Activated gamma-delta T cell treated with Interleukin-2 at 50 U/mL for 16 hours (primary cell): ENCODE results near the gene CRK.
"Not testable (repeated sequence)": the region's sequence is repeated elsewhere in the genome, so short reads cannot be mapped to it uniquely, and the experiment has no call there.

Source experiments
- DNase-seq: peaks from one replicate; pipeline ENCODE4 v3.0.0-alpha.2; 2020

The CRK gene

DNA sequence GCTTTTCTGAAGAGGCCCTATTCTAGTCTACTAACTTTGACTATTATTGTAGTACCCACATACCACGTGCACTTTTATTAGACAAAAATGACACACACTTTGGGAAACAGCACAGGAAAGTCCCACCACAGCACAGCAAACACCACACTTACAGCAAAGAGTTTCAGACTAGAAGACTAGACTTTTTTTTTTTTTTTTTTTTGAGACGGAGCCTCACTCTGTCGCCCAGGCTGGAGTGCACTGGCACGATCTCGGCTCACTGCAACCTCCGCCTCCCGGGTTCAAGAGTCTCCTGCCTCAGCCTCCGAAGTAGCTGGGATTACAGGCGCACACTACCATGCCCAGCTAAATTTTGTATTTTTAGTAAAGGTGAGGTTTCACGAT is 76.1 kb downstream of the CRK start:
- DNase-seq: no peak

DNA sequence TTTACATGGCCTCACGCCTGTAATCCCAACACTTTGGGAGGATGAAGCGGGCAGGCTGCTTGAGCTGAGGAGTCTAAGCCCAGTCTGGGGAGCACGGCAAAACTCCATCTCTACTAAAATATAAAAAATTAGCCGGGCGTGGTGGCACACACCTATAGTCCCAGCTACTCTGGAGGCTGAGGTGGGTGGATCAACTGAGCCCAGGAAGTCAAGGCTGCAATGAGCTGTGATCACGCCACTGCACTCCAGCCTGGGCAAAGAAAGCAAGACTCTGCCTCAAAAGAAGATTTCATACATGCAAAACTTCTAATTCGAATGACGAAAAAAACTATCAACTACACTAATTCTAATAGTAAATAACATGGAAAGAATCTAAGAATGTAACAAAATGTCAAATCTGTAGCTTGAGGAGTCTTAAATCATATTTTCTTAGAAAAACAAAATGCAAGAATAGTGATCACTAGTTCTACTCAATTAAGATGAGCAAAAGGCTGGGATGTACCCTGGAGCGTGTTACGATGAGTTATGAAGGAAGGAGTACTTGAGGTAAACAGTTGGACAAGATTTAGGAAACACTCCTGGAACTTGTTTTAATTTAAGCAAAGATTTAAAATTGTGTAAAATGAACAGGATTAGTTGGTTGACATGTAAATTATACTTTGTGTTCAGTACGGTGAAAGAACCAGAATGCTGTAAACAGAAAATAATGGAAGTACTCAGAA is 76.7 kb downstream of the CRK start:
- no peak for DNase-seq

DNA sequence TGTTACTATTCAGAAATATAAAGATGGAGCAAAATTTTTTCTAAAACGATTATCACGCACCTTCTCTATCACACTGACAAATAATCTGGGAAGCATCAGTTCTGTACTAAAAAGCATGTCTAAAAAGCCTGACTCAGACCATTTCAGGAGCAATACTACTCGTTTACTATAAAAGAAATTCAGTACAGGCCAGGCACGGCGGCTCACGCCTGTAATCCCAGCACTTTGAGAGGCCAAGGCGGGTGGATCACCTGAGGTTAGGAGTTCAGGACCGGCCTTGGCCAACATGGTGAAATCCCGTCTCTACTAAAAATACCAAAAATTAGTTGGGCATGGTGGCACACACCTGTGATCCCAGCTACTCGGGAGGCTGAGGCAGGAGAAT is 77.6 kb downstream of the CRK start:
- DNase-seq: not testable (repeated sequence)

DNA sequence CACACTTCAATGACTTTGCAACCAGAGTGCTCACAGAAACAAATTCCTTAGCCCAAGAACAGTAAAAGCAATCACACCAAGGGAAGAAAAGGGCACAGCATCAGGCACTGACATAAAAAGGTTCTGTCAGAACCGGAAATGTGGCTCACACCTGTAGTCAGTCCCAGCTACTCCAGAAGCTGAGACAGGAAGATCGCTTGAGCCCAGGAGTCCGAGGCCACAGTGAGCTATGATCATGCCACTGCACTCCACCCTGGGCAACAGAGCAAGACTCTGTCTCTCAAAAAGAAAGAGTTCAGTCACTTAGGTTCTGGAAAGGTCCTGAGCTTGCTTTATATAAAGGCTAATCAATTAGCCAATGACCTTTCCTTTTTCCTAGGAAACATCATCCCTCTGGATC is 78.7 kb downstream of the CRK start:
- DNase-seq: no peak

DNA sequence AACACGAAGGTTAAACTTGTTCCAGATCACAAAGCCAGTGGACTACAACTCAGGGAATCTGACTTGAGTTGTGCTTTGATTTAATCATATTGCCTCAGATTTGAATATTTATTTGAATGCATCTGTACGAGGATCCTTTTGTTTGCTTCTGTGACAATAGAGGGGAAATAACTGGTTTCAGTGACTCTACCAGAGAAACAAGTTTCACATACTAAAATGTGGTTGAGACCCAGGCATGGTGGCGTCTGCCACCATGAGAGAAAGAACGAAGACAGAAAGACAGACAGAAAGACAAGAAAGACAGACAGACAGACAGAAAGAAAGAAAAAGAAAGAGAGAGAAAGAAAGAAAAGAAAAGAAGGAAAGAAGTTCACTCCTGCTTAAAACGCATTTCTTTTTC is 80.0 kb downstream of the CRK start:
- no peak for DNase-seq

DNA sequence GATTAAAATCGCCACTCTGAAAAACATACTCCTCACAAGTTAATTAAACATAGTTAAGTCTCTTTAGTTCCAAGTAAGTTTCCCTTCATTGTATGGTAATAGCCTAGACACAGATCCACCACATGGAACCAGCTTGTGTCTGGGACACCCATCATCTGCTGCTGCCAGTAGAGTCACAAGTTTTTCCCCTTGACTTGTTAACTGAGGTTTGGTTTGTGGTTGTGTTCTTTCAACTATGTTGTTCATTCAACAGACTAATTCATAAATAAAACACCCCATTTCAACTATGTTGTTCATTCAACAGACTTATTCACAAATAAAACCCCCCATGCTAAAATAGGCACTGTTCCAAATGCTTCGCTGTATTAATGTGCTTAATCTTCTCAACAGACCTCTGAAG is 80.4 kb downstream of the CRK start:
- peak; percentile 10 for DNase-seq

DNA sequence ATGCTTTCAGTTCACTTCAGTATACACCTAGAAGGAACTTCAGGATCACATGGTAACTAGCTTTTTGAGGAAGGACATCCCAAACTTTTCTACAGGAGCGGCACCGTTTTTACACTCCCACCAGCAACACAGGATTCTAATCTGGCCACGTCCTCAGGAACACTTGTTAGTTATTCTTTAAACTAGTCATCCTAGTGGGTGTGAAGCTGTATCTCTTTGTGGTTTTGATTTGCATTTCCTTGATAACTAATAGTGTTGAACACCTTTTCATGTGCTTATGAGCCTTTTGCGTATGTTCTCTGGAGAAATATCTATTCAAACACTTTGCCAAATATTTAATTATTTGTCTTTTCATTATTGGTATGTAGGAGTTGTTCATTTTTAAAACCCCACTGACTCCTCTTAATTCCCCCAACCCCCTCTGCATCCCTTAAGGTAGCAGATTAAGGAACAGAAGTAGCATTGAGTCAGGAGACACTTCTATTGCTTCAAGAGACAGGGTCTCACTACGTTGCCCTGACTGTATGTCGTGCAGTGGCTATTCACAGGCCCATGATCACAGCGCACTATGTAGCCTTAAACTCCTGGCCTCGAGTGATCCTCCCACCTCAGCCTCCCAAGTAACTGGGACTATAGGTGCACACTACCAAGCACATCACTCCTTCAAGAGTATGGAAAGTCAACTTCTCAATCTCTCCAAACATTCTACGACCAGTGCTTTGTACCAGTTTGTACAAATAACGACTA is 81.4 kb downstream of the CRK start:
- DNase-seq: no peak

DNA sequence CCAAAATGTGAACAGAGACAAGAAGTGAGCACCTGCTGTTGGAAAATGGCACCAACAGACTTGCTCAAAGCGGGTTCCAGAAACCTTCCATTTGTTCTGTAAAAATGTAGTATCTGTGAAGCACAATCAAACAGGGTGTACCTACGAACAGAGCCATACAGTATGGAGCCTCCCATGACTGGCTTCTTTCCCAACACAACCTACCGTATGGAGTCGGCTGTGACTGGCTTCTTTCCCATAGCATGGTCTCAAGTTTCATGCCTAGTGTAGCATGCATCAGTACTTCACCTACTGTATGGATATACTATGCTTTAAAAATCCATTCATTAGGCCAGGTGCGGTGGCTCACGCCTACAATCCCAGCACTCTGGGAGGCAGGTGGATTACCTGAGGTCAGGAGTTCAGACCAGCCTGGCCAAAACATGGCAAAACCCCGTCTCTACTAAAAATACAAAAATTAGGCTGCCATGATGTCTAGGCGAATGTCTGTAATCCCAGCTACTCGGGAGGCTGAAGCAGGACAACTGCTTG is 82.3 kb downstream of the CRK start:
- no peak for DNase-seq

DNA sequence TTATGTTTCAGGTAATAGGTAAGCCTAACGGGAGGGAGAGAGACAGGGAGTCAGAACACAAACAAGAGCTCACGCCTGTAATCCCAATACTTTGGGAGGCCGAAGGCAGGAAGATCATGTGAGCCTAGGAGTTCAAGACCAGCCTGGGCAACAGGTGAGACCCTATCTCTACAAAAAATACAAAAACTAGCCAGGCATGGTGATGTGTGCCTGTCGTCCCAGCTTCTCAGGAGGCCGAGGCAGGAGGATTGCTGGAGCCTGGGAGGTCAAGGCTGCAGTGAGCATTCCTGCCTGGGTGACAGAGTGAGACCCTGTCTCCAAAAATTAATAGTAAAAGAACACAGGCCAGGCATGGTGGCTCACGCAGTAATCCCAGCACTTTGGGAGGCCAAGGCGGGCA is 83.4 kb downstream of the CRK start:
- DNase-seq: no peak

DNA sequence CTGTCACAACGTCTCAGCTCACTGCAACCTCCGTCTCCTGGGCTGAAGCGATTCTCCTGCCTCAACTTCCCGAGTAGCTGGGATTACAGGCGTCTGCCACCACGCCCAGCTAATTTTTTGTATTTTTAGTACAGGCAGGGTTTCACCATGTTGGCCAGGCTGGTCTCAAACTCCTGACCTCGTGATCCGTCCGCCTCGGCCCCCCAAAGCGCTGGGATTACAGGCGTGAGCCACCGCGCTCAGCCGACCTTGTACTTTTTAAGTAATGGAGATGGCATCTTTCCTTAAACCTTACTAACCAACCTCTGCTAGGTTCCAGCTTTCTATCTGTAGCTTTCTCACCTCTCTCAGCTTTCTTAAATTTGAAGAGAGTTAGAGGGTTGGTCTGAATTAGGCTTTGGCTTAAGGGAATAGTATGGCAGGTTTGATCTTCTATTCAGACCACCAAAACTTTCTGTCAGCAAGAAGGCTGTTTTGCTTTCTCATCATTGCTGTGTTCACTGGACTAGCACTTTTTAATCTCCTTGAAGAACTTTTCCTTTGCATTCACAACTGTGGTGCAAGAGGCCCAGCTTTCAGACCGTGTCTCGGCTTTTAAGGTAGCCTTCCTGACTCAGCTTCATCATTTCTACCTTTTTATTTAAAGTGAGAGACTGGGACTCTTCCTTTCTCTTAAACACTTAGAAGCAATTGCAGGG is 84.0 kb downstream of the CRK start:
- DNase-seq: no peak
